Activated naive CD4-positive, alpha-beta T cell treated with anti-CD3 and anti-CD28 coated beads, Interleukin-2, amount 50 U/mL, for 72 hours (primary cell): ENCODE data around the gene SMURF2. TPM values are rescaled to one million over a fixed set of nuclear protein-coding genes. Genes with fewer than 3 reads are reported as not detected.

ENCODE experiments used
- ATAC-seq, 2 donors: fragments of 150-1000 bp; cut with Tn5 transposase; 2 replicates each; pipeline ENCODE4 v1.10.0; 2021; ENCODE audit warnings: mild to moderate bottlenecking in 2 of 2, moderate library complexity in 2 of 2
- DNase-seq, 2 donors: peaks; one replicate each; pipeline ENCODE4 v3.0.0; 2021 to 2022; ENCODE audit warnings: low spot score in 2 of 2
- H3K27ac Mint-ChIP-seq, 2 donors: one replicate each; pipeline ENCODE4 v1.8.0; 2022; ENCODE audit warnings: mild to moderate bottlenecking in 2 of 2, mixed read lengths in 2 of 2
- H3K36me3 Mint-ChIP-seq, 2 donors: one replicate each; pipeline ENCODE4 v1.8.0; 2022; ENCODE audit warnings: mixed read lengths in 2 of 2
- H3K9me3 Mint-ChIP-seq, 2 donors: one replicate each; pipeline ENCODE4 v1.8.0; 2022; ENCODE audit warnings: mixed read lengths in 2 of 2
- total RNA-seq, 2 donors: library from RNA; stranded (reverse); gene quantifications; one replicate each; pipeline ENCODE4 v1.2.3, GENCODE V29; 2022

Gene SMURF2
- total RNA-seq, 2 donors from 2014 or later: 14.9 to 16.0 TPM

GRCh38 chr17:64498308-64499203 is 163.6 kb downstream of the SMURF2 start:
- Mint-ChIP-seq H3K27ac (peak overlapping the region; percentile 100), H3K36me3 (peaks cover 58 to 79% of the 10 kb centered on the region in 2 donors), H3K9me3 (no peaks in the 10 kb centered on the region)
- no peak for ATAC-seq
- no peak for DNase-seq

GRCh38 chr17:64497565-64498035 is 164.5 kb downstream of the SMURF2 start:
- Mint-ChIP-seq H3K27ac (peak overlapping the region; percentile 100), H3K36me3 (peaks cover 49 to 69% of the 10 kb centered on the region in 2 donors), H3K9me3 (no peaks in the 10 kb centered on the region)
- no peak for ATAC-seq
- peak in 1 of 2 donors; percentile 60 for DNase-seq

- Mint-ChIP-seq H3K27ac (peak within 1 kb of the TSS; percentile 100), H3K9me3 (no peaks in the 10 kb centered on the region), H3K36me3 (peaks cover 42 to 65% of the 10 kb centered on the region in 2 donors)
- peak; percentile 95 to 96 for DNase-seq
- ATAC-seq: peak; percentile 74 to 75
Observed at GRCh38 chr17:64496786-64497564, 165.1 kb downstream of the SMURF2 start, which contains the start of gene POLG2. Gene POLG2, minus strand, starts transcription at chr17:64497054. Its CDS starts 86 bp downstream, at chr17:64496968.

- Mint-ChIP-seq H3K27ac (peak overlapping the region; percentile 100), H3K9me3 (no peaks in the 10 kb centered on the region), H3K36me3 (peaks cover 36 to 65% of the 10 kb centered on the region in 2 donors)
- no peak for ATAC-seq
- no peak for DNase-seq
Observed at GRCh38 chr17:64496348-64496785, 165.7 kb downstream of the SMURF2 start.

Other genes starting within 250 kb of the SMURF2 start
- under 1 TPM in 1 of 2 donors, not detected in 1; 0.64 TPM for gene MILR1, start 213.2 kb downstream of the SMURF2 start, total RNA-seq
- gene POLG2, start 165.3 kb downstream of the SMURF2 start, total RNA-seq: 10 to 100 TPM; 35.2 to 71.6 TPM
- 100 to 1,000 TPM; 687 to 793 TPM for gene DDX5, start 156.0 kb downstream of the SMURF2 start, total RNA-seq
- 100 to 1,000 TPM in 1 of 2 donors, 10 to 100 TPM in 1; 49.5 to 142 TPM for gene CEP95, start 155.3 kb downstream of the SMURF2 start, total RNA-seq